Activated CD4-positive, alpha-beta T cell treated with anti-CD3 and anti-CD28 coated beads, Interleukin-2, amount 10 ng/mL, durations not matched to agents 24 days and 14 days (primary cell): ENCODE results near the gene TRPV5. TPM values are rescaled to one million over a fixed set of nuclear protein-coding genes. Genes with fewer than 3 reads are reported as not detected.

ENCODE experiments used
- DNase-seq: peaks from one replicate; pipeline ENCODE4 v3.0.0; 2022
- H3K27ac Mint-ChIP-seq: one replicate; pipeline ENCODE4 v1.8.0; 2022; ENCODE audit warnings: mild to moderate bottlenecking, mixed read lengths
- H3K27me3 Mint-ChIP-seq: one replicate; pipeline ENCODE4 v1.8.0; 2022; ENCODE audit warnings: mixed read lengths
- H3K36me3 Mint-ChIP-seq: one replicate; pipeline ENCODE4 v1.8.0; 2022; ENCODE audit warnings: low read depth, mild to moderate bottlenecking, mixed read lengths
- H3K4me1 Mint-ChIP-seq: one replicate; pipeline ENCODE4 v1.8.0; 2021; ENCODE audit warnings: mixed read lengths
- H3K4me3 Mint-ChIP-seq: one replicate; pipeline ENCODE4 v1.8.0; 2022; ENCODE audit warnings: mild to moderate bottlenecking, moderate library complexity, mixed read lengths
- H3K9me3 Mint-ChIP-seq: one replicate; pipeline ENCODE4 v1.8.0; 2021; ENCODE audit warnings: mixed read lengths
- intact Hi-C: fragments of 100-400 bp; cut with micrococcal nuclease; formaldehyde crosslinking; loops from one replicate; pipeline ENCODE4 v1.15.1; 2023
- total RNA-seq: library from RNA; stranded (reverse); gene quantifications from 2 replicates; pipeline ENCODE4 v1.2.3, GENCODE V29; 2022

Gene TRPV5
- total RNA-seq, 1 donor from 2014 or later, result not detected

DNA sequence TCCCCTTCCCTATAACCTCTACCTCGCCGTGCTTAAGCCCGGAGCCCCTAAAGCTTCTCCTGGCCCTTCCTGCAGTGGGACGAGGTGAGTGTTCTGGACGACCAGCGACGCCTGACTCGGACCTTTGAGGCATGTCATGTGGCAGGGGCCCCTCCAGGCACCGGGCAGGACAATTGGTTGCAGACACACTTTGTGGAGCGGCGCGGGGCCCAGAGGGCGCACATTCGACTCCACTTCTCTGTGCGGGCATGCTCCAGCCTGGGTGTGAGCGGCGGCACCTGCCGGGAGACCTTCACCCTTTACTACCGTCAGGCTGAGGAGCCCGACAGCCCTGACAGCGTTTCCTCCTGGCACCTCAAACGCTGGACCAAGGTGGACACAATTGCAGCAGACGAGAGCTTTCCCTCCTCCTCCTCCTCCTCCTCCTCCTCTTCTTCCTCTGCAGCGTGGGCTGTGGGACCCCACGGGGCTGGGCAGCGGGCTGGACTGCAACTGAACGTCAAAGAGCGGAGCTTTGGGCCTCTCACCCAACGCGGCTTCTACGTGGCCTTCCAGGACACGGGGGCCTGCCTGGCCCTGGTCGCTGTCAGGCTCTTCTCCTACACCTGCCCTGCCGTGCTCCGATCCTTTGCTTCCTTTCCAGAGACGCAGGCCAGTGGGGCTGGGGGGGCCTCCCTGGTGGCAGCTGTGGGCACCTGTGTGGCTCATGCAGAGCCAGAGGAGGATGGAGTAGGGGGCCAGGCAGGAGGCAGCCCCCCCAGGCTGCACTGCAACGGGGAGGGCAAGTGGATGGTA is 69.5 kb downstream of the TRPV5 start:
- Mint-ChIP-seq H3K9me3 (no peaks in the 10 kb centered on the region), H3K36me3 (no peaks in the 10 kb centered on the region), H3K4me1 (no peaks in the 10 kb centered on the region), H3K27me3 (peaks cover 4% of the 10 kb centered on the region), H3K27ac (no peak overlapping the region), H3K4me3 (no peak overlapping the region)
- DNase-seq, result no peak
- intact Hi-C loops, result no loop called here

GRCh38 chr7:142862786-142863400 is 70.7 kb downstream of the TRPV5 start:
- Mint-ChIP-seq H3K9me3 (no peaks in the 10 kb centered on the region), H3K4me3 (no peak overlapping the region), H3K27me3 (peaks cover 4% of the 10 kb centered on the region), H3K27ac (no peak overlapping the region), H3K4me1 (no peaks in the 10 kb centered on the region), H3K36me3 (no peaks in the 10 kb centered on the region)
- intact Hi-C loops, result no loop called here
- no peak for DNase-seq

DNA sequence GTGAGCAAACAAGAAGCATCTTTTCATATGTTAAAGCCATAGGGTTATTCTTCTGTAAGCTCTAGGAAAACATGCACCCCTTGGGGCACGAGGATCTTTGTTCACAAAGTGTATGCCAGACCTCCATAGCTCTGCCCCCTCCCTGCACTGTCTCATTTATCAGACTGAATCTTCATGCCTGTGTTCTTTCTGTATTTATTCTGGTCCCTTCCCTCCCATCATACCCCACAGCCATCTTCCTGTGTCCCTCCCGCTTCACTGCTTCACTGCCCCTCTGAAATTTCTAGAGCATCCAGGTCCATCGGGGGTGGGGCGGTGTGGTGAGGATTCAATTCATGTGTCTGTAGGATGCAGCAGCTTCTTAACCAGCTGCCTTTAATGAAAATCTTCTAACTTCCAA is 71.2 kb downstream of the TRPV5 start:
- Mint-ChIP-seq H3K27me3 (peaks cover 6% of the 10 kb centered on the region), H3K27ac (no peak overlapping the region), H3K36me3 (no peaks in the 10 kb centered on the region), H3K9me3 (no peaks in the 10 kb centered on the region), H3K4me1 (no peaks in the 10 kb centered on the region), H3K4me3 (no peak overlapping the region)
- intact Hi-C loops, result no loop called here
- DNase-seq, result no peak

GRCh38 chr7:142860968-142861367 is 72.6 kb downstream of the TRPV5 start:
- Mint-ChIP-seq H3K4me1 (peaks cover 7% of the 10 kb centered on the region), H3K27me3 (peaks cover 9% of the 10 kb centered on the region), H3K36me3 (no peaks in the 10 kb centered on the region), H3K9me3 (no peaks in the 10 kb centered on the region), H3K4me3 (no peak overlapping the region), H3K27ac (no peak overlapping the region)
- intact Hi-C loops, result no loop called here
- no peak for DNase-seq

DNA sequence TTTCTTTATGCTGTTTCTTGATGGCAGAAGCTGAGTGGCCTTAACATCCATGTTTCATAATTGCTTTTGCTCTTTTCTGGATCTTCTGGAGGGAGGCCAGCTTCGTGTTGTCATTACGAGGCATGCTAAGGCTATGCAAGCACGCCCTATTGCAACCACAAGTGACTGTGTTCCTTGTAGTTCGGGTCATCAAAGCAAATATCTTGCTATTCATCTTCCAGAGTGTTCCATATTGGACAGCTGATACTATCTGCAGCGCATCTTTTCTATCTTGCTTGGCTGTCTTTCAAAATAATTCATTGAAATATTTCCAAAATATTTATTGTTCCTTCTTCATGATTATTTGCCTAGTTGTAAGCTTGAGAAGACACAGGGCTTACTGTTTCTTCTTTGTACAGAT is 73.7 kb downstream of the TRPV5 start:
- peaks cover 9% of the 10 kb centered on the region for H3K27me3 Mint-ChIP-seq
- H3K4me3 Mint-ChIP-seq, result no peak overlapping the region
- H3K36me3 Mint-ChIP-seq, result no peaks in the 10 kb centered on the region
- no peak overlapping the region for H3K27ac Mint-ChIP-seq
- intact Hi-C loops, result loop anchor here (10.0 kb wide), 2 partner anchors 355 to 885 kb away; partner anchors contain the start of gene TAS2R38
- H3K9me3 Mint-ChIP-seq, result no peaks in the 10 kb centered on the region
- no peak for DNase-seq
- peaks cover 8% of the 10 kb centered on the region for H3K4me1 Mint-ChIP-seq

DNA sequence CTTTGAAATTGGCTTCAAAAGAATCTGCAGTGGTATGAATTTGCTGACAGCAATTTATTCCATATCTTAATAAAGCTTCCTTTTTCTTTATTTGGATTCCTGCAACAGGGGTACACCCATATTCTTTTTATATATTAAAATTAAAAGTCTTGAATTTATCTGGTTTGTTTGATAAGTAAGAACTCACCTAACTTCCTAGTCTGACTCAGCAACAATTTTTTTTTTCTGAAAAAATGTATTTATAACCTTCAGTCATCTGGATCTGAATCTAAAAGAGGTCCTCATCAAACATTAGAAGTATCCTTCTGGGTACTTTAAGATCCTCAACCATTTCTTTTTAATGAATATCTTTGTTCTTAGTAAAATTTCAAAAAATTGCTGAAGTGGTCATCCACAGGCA is 74.1 kb downstream of the TRPV5 start:
- intact Hi-C loops, result loop anchor here (10.0 kb wide), 2 partner anchors 355 to 885 kb away; partner anchors contain the start of gene TAS2R38
- no peak overlapping the region for H3K4me3 Mint-ChIP-seq
- H3K9me3 Mint-ChIP-seq, result no peaks in the 10 kb centered on the region
- no peak for DNase-seq
- H3K27ac Mint-ChIP-seq, result no peak overlapping the region
- H3K36me3 Mint-ChIP-seq, result no peaks in the 10 kb centered on the region
- peaks cover 9% of the 10 kb centered on the region for H3K27me3 Mint-ChIP-seq
- H3K4me1 Mint-ChIP-seq, result peaks cover 8% of the 10 kb centered on the region

Other genes with a start within 250 kb of the TRPV5 start
- not detected in 2 replicates for gene PRSS1, start 184.3 kb downstream of the TRPV5 start, total RNA-seq
- gene PRSS2, start 162.8 kb downstream of the TRPV5 start, total RNA-seq, result not detected in 2 replicates
- 5.9 and 7.3 TPM in 2 replicates for gene EPHB6, start 78.7 kb downstream of the TRPV5 start, total RNA-seq
- gene TRPV6, start 48.0 kb downstream of the TRPV5 start, total RNA-seq, result not detected in 2 replicates
- gene LLCFC1, start 5.7 kb upstream of the TRPV5 start, total RNA-seq, result not detected in 2 replicates
- gene KEL, start 28.6 kb upstream of the TRPV5 start, total RNA-seq, result 0.12 and 0.37 TPM in 2 replicates
- gene OR9A2, start 93.4 kb upstream of the TRPV5 start, total RNA-seq, result not detected in 2 replicates
- not detected in 2 replicates for gene OR6V1, start 118.6 kb upstream of the TRPV5 start, total RNA-seq
- not detected in 2 replicates for gene PIP, start 198.3 kb upstream of the TRPV5 start, total RNA-seq
- gene TAS2R39, start 249.7 kb upstream of the TRPV5 start, total RNA-seq, result not detected in 2 replicates